NK-92 treated with Interleukin-12 subunit alpha and Interleukin-12 subunit beta, amount 100 ng/mL, for 24 hours (cell line): ENCODE measurements around the gene FIZ1.
A peak's percentile ranks its signal among the peaks of the same experiment; 100 is the strongest.

Experiments
- DNase-seq: peaks from one replicate; lab custom pipeline; 2025; lab: John Stamatoyannopoulos, UW

Gene FIZ1

GRCh38 chr19:55599468-55599841 lies at the start of gene FIZ1:
FIZ1 (minus strand) TSS chr19:55599517; CDS start chr19:55597865, 1,652 bp downstream.
- DNase-seq = peak; percentile 93

GRCh38 chr19:55648585-55649267 lies 49.4 kb upstream of the FIZ1 start:
- no peak for DNase-seq

GRCh38 chr19:55647732-55648584 lies 48.6 kb upstream of the FIZ1 start, which contains the start of gene CCDC106:
CCDC106 (plus strand) TSS chr19:55648212; CDS start chr19:55649047, 835 bp downstream.
- DNase-seq = no peak

- DNase-seq = no peak
These were observed 47.8 kb upstream of the FIZ1 start for GRCh38 chr19:55646889-55647731.

GRCh38 chr19:55645512-55645881 lies 46.2 kb upstream of the FIZ1 start:
- no peak for DNase-seq

- no peak for DNase-seq
These were observed 45.7 kb upstream of the FIZ1 start for GRCh38 chr19:55644842-55645511.

GRCh38 chr19:55644191-55644833 lies 45.0 kb upstream of the FIZ1 start:
- DNase-seq = no peak

GRCh38 chr19:55643887-55644176 lies 44.5 kb upstream of the FIZ1 start:
- no peak for DNase-seq

GRCh38 chr19:55643003-55643886 lies 43.9 kb upstream of the FIZ1 start, which contains the start of gene ZNF581:
ZNF581 (plus strand) TSS chr19:55643649; CDS start chr19:55644572, 923 bp downstream.
- peak; percentile 38 for DNase-seq

GRCh38 chr19:55642153-55643002 lies 43.1 kb upstream of the FIZ1 start:
- no peak for DNase-seq

- DNase-seq = no peak
These were observed 42.3 kb upstream of the FIZ1 start for GRCh38 chr19:55641426-55642152.

- DNase-seq = peak; percentile 47
These were observed 41.5 kb upstream of the FIZ1 start, which contains the start of gene ZNF580 for GRCh38 chr19:55640577-55641425. ZNF580 (plus strand) TSS chr19:55641002; CDS start chr19:55642509, 1,507 bp downstream.

GRCh38 chr19:55640043-55640576 lies 40.8 kb upstream of the FIZ1 start:
- no peak for DNase-seq

- DNase-seq = peak; percentile 53
These were observed 39.6 kb upstream of the FIZ1 start for GRCh38 chr19:55638864-55639359.

GRCh38 chr19:55637534-55637933 lies 38.2 kb upstream of the FIZ1 start:
- DNase-seq = no peak

GRCh38 chr19:55636723-55637122 lies 37.4 kb upstream of the FIZ1 start:
- DNase-seq = no peak

- DNase-seq = no peak
These were observed 36.6 kb upstream of the FIZ1 start for GRCh38 chr19:55635856-55636440.
